SIG-M5 (cell line): Measurements from ENCODE around the gene CNN2.

Experiments used
- DNase-seq: peaks from one replicate; lab custom pipeline; 2025; lab: John Stamatoyannopoulos, UW

CNN2 gene

DNA sequence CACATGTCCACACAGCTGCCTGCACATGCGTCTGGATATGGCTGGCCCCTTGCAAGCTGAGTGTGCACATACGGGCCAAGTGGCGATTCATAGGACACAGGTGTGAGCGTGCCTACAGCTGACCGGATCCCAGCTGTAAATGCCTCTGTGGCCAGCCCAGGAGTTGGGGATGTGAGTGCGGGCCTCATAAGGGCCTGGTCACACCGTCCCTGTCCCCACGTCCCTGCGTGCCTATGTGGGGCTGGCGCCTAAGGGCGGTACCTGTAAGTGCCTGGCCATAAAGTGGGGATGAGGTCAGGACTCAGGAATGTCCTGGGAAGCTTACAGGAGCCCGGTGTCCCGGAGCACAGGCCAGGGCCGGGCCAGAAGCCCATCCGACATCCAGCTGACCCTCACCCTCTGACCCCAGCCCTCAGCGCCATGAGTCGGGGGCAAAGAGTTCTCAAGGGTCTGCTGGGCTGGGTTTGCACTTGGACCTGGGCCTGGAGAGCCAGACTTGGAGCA is 39.2 kb downstream of the CNN2 start:
- DNase-seq: no peak

- no peak for DNase-seq
Measured at GRCh38 chr19:1066251-1066747, 39.9 kb downstream of the CNN2 start.

GRCh38 chr19:1066748-1067340 is 40.4 kb downstream of the CNN2 start, which contains the start of gene ARHGAP45:
ARHGAP45 (plus strand) TSS chr19:1067167; CDS start chr19:1067406, 239 bp downstream.
- DNase-seq: no peak

DNA sequence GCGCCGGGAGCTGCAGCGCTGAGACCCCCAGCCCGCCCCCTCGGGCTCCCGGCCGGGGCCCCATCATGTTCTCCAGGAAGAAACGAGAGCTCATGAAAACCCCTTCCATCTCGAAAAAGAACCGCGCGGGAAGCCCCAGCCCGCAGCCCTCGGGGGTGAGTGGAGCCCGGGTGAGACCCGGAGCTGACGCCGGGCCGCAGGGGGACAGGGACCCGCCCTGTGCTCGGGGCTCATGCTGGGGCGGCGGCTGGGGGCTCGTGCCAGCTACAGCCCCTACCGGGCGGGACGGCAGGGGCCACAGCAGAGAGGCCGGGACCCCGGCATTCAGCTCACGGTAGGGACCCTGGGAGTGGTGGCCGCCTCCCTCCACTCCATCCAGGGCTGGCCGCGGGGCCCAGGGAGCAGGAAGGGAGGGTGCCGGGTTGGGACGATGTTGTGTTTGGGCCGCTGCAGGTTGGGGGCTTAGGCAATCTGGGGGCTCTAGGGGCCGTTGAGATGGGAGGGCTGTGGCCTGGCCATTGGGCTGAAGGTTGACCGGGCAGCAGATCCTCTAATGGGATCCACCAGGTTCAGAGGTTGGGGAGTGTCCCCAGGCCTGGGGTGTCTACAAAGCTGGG is 41.0 kb downstream of the CNN2 start:
- DNase-seq: no peak

GRCh38 chr19:1068009-1069001 is 41.9 kb downstream of the CNN2 start:
- DNase-seq: no peak

- peak; percentile 49 for DNase-seq
Measured at GRCh38 chr19:1069009-1069779, 42.8 kb downstream of the CNN2 start.

DNA sequence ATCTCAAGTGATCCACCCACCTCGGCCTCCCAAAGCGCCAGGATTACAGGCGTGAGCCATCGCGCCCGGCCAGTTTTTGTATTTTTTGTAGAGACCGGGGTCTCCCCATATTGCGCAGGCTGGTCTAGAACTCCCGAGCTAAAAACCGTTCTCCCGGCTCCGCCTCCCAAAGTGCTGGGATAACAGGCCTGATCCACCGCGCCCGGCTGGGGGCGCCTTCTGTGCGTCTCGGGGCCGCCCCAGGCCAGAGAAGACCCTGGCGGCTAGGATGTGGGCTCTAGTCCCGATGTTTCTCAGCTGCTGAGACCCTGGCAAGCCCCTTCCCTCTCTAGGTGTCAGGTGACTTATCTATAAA is 44.1 kb downstream of the CNN2 start:
- no peak for DNase-seq

GRCh38 chr19:1070931-1071791 is 44.8 kb downstream of the CNN2 start:
- no peak for DNase-seq

DNA sequence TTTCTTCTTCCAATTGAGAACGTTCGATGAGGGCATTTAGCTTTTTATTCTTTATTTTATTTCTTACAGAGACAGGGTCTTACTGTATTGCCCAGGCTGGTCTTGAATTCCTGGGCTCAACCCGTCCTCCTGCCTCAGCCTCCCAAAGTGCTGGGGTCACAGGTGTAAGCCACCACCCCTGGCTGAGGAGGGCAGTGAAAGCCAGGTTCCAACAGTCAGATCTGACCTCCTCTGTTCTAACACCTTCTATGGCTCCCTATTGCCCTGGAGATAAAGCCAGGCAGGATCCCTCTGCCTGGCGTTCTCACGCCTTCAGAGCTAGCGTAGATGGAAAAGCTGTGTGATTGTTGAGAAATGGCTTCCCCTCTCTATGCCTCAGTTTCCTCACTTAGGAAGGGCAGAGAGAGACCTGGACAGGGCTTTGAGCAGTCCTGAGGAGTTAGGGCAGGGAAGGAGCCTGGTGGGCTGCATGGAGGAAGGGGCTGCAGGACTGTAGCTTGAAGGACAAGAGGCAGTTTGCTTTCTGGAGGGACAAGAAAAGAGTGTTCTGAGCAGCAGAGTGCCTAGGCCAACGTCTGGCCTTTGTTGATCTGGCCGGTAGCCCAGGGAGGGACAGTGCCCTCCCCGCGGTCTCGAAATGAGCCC is 46.1 kb downstream of the CNN2 start:
- DNase-seq: no peak

DNA sequence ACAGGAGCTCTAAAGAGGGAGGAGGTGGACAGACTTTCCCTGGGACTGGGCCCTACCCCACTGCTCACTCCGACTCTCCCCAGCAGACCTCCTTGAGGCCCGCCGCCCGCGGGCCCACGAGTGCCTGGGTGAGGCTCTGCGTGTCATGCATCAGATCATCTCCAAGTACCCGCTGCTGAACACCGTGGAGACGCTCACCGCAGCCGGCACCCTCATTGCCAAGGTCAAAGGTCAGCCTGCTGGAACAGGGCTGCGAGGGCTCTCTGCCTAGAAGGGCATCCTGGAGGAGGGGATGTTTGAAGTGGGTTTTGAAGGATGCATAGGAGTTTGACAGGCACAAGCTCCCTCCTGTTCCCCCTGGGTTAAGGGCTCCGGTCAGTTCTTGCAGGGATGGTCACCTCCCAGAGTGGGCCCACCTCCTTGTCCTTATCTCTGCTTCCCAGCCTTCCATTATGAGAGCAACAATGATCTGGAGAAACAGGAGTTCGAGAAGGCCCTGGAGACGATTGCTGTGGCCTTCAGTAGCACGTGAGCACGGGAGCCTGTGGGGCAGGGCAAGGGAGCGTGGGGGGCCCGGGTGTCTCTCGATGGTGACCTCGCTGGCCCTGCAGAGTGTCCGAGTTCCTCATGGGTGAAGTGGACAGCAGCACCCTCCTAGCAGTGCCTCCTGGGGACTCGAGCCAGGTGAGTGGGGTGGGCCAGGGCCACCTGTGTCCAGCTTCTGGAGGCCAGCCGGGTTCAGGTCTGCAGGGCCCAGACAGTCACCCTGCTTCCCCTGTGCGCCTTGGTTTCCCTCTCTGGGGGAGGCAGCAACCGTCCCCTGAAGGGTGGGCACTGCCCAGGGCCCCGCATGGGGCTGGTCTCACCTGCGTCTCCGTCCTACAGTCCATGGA is 46.9 kb downstream of the CNN2 start:
- DNase-seq: no peak

DNA sequence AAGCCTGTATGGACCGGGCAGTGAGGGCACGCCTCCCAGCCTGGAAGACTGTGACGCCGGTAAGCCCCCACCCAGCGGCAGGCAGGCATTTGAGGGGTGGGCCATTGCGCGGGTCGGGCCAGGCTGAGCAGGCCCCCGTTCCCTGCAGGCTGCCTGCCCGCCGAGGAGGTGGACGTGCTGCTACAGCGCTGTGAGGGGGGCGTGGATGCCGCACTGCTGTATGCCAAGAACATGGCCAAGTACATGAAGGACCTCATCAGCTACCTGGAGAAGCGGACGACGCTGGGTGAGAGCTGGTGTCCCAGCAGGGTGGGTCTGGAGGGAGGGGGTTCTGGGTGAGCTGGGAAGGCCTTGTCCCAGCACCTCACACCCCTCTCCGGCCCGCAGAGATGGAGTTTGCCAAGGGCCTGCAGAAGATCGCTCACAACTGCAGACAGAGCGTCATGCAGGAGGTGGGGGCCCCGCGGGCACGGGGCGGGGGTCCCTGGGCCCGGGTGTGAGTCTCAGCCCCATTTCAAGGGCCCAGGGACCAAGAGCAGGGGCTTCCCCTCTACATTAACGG is 47.6 kb downstream of the CNN2 start:
- DNase-seq: no peak

DNA sequence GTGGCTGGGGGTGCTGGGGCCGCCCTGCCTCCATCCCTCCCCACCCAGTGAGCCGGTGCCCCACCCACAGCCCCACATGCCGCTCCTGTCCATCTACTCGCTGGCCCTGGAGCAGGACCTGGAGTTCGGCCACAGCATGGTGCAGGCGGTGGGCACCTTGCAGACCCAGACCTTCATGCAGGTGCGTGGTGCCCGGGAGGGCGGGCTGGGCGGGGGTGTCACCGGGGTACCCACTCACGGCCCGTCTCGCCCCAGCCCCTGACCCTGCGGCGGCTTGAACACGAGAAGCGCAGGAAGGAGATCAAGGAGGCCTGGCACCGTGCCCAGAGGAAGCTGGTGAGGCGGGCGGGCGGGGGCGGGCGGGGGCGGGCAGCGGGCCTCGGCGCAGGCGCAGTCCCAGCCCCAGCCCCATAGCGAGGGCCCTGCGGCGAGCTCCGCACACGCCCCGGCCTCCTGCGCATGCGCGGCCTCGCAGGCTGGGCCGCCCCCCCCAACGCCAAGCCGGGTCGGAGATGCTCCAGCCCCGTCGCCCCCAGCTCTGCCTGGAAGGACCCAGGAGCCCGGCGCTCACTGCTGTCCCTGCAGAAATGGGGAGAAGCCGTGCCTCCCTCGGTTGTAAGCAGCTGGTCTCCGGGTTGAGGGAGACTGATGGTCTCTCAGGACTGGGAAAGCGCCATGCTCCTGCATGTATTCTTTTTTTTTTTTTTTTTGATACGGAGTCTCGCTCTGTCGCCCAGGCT is 48.3 kb downstream of the CNN2 start:
- DNase-seq: no peak

- DNase-seq: no peak
Measured at GRCh38 chr19:1076046-1076386, 49.6 kb downstream of the CNN2 start.

- DNase-seq: peak; percentile 50
Measured at GRCh38 chr19:1076951-1077350, 50.5 kb downstream of the CNN2 start.

GRCh38 chr19:1079566-1080111 is 53.2 kb downstream of the CNN2 start:
- DNase-seq: no peak

- DNase-seq: no peak
Measured at GRCh38 chr19:1080360-1081161, 54.2 kb downstream of the CNN2 start.
